ENCODE data around the gene GSG1L.

GSG1L gene

GRCh38 chr16:28093385-28093725, 29.8 kb upstream of the GSG1L start:
- DNase-seq (ENCODE audit: low read depth) = no peak
- H3K4me3 ChIP-seq (ENCODE audit: control insufficient read depth, low read depth, low read length) = no peak overlapping the region
- TF ChIP-seq CTCF (IDR thresholded peaks at IDR 0.05; ENCODE audit: control insufficient read depth, insufficient read depth, low read depth, low read length, missing control alignments) = no peak

- TF ChIP-seq CTCF (IDR thresholded peaks at IDR 0.05; ENCODE audit: control insufficient read depth, insufficient read depth, low read depth, low read length, missing control alignments) = no peak
- H3K4me3 ChIP-seq (ENCODE audit: control insufficient read depth, low read depth, low read length) = no peak overlapping the region
- no peak for DNase-seq (ENCODE audit: low read depth)
Observed at GRCh38 chr16:28092721-28093384, 29.3 kb upstream of the GSG1L start.

- TF ChIP-seq CTCF (IDR thresholded peaks at IDR 0.05; ENCODE audit: control insufficient read depth, insufficient read depth, low read depth, low read length, missing control alignments) = no peak
- DNase-seq (ENCODE audit: low read depth) = no peak
- no peak overlapping the region for H3K4me3 ChIP-seq (ENCODE audit: control insufficient read depth, low read depth, low read length)
Observed at GRCh38 chr16:28091656-28092055, 28.1 kb upstream of the GSG1L start.

GRCh38 chr16:28090646-28091377, 27.3 kb upstream of the GSG1L start:
- peak; percentile 30 for TF ChIP-seq CTCF (IDR thresholded peaks at IDR 0.05; ENCODE audit: control insufficient read depth, insufficient read depth, low read depth, low read length, missing control alignments)
- H3K4me3 ChIP-seq (ENCODE audit: control insufficient read depth, low read depth, low read length) = no peak overlapping the region
- DNase-seq (ENCODE audit: low read depth) = no peak

GRCh38 chr16:28089992-28090365, 26.5 kb upstream of the GSG1L start:
- no peak for TF ChIP-seq CTCF (IDR thresholded peaks at IDR 0.05; ENCODE audit: control insufficient read depth, insufficient read depth, low read depth, low read length, missing control alignments)
- H3K4me3 ChIP-seq (ENCODE audit: control insufficient read depth, low read depth, low read length) = no peak overlapping the region
- DNase-seq (ENCODE audit: low read depth) = no peak

DNA sequence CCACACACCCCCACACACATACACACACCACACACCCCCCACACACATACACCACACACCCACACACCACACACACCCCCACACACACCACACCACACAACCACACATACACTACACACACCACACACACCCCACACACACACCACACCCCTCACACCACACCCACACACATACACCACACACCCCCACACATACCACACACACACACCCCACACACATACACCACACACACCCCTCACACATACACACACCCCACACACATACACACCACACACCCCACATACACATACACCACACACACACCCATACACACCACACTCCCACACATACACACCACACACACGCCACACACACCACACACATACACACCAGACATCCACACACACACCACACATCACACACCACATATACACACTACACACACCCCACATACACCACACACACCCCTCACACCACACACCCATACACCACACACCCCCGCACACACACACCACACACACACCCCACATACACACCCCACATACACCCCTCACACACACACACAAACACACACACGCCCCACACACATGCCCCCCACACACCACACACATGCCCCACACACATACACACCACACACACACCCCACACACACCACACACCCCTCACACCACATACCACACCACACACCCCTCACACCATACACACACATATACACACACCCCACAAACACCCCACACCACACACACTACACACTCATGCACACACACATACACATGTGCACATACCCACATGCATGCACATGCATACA, 25.9 kb upstream of the GSG1L start:
- TF ChIP-seq CTCF (IDR thresholded peaks at IDR 0.05; ENCODE audit: control insufficient read depth, insufficient read depth, low read depth, low read length, missing control alignments) = no peak

More for the DNA sequence above, 25.9 kb upstream of the GSG1L start:
- no peak overlapping the region for H3K4me3 ChIP-seq (ENCODE audit: control insufficient read depth, low read depth, low read length)
- no peak for DNase-seq (ENCODE audit: low read depth)
